ENCODE data around the gene SKAP2.

DNA sequence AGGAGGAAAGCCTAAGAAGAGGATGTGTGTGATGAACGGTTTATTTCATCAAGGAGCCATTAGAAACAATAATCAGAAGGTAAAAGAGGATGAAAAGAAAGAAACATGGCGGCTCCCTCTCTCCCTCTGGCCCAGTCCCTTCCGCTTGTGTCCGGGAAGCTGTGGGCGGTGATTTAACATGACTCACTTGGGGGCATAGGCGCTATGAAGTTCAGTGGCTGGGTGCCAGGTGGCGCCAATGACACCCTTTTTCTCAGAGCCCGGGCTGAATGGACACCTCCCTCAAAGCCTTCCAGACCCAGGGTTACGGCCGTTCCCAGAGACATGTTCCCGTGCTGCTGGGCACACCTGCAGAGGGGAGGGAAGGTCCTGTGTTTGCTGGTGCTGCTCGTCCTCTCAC, 244.0 kb downstream of the SKAP2 start:
- TF ChIP-seq, protein P1, sequence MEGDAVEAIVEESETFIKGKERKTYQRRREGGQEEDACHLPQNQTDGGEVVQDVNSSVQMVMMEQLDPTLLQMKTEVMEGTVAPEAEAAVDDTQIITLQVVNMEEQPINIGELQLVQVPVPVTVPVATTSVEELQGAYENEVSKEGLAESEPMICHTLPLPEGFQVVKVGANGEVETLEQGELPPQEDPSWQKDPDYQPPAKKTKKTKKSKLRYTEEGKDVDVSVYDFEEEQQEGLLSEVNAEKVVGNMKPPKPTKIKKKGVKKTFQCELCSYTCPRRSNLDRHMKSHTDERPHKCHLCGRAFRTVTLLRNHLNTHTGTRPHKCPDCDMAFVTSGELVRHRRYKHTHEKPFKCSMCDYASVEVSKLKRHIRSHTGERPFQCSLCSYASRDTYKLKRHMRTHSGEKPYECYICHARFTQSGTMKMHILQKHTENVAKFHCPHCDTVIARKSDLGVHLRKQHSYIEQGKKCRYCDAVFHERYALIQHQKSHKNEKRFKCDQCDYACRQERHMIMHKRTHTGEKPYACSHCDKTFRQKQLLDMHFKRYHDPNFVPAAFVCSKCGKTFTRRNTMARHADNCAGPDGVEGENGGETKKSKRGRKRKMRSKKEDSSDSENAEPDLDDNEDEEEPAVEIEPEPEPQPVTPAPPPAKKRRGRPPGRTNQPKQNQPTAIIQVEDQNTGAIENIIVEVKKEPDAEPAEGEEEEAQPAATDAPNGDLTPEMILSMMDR (IDR thresholded peaks at IDR 0.05) = no peak
- no peak for TF ChIP-seq POLR2A (IDR thresholded peaks at IDR 0.05)

Measured in adrenal gland (tissue), 5 donors.